Jurkat, Clone E6-1 (cell line): ENCODE data around the gene CENPB. TPM values are rescaled to one million over a fixed set of nuclear protein-coding genes. Genes with fewer than 3 reads are reported as not detected.
"Not testable (repeated sequence)": the region's sequence is repeated elsewhere in the genome, so short reads cannot be mapped to it uniquely, and the experiment has no call there.

Experiments used
- DNase-seq: peaks from one replicate; pipeline ENCODE4 v3.0.0-alpha.2; 2011; ENCODE audit warnings: low read depth, low spot score
- H3K4me3 ChIP-seq: 2 replicates; pipeline ENCODE4 v1.5.1; 2011; ENCODE audit warnings: mild to moderate bottlenecking, low read length, control low read depth, moderate library complexity
- polyA plus RNA-seq: library from polyadenylated mRNA; unstranded; fragments of >200 nt; gene quantifications from one replicate; pipeline ENCODE4 v1.2.1, GENCODE V29; 2012; ENCODE audit warnings: missing spikeins; ENCODE audit not compliant: insufficient read length, insufficient read depth

Gene CENPB
- polyA plus RNA-seq = 64.2 TPM

- DNase-seq = peak; percentile 71
- peak within 1 kb of the TSS; percentile 62 for H3K4me3 ChIP-seq
These were observed at the start of gene CENPB for GRCh38 chr20:3786665-3787323. Gene CENPB, minus strand, starts transcription at chr20:3786740. Its CDS starts 257 bp downstream, at chr20:3786483.

- no peak for DNase-seq
- H3K4me3 ChIP-seq = no peak overlapping the region
These were observed 49.6 kb upstream of the CENPB start for GRCh38 chr20:3836132-3836531.

GRCh38 chr20:3829891-3830290 lies 43.4 kb upstream of the CENPB start:
- not testable (repeated sequence) for H3K4me3 ChIP-seq, DNase-seq

- H3K4me3 ChIP-seq = no peak overlapping the region
- no peak for DNase-seq
These were observed 42.3 kb upstream of the CENPB start for GRCh38 chr20:3828798-3829197.

GRCh38 chr20:3826420-3826819 lies 39.9 kb upstream of the CENPB start:
- no peak for DNase-seq

GRCh38 chr20:3825526-3825925 lies 39.0 kb upstream of the CENPB start:
- H3K4me3 ChIP-seq = no peak overlapping the region
- no peak for DNase-seq

More at GRCh38 chr20:3826420-3826819, 39.9 kb upstream of the CENPB start:
- no peak overlapping the region for H3K4me3 ChIP-seq

GRCh38 chr20:3823881-3824280 lies 37.3 kb upstream of the CENPB start:
- no peak overlapping the region for H3K4me3 ChIP-seq

GRCh38 chr20:3821996-3822395 lies 35.5 kb upstream of the CENPB start:
- DNase-seq = no peak
- H3K4me3 ChIP-seq = no peak overlapping the region

More at GRCh38 chr20:3823881-3824280, 37.3 kb upstream of the CENPB start:
- no peak for DNase-seq

- DNase-seq = no peak
- H3K4me3 ChIP-seq = peak overlapping the region; percentile 83
These were observed 34.6 kb upstream of the CENPB start for GRCh38 chr20:3820901-3821727.

- H3K4me3 ChIP-seq = peak within 1 kb of the TSS; percentile 83
- DNase-seq = peak; percentile 90
These were observed 33.7 kb upstream of the CENPB start, which contains the start of gene AP5S1 for GRCh38 chr20:3820048-3820900. Gene AP5S1, plus strand, starts transcription at chr20:3820547. Its CDS starts 1,571 bp downstream, at chr20:3822118.

- no peak for DNase-seq
- H3K4me3 ChIP-seq = peak overlapping the region; percentile 83
These were observed 33.0 kb upstream of the CENPB start for GRCh38 chr20:3819411-3820047.

GRCh38 chr20:3818155-3819151 lies 31.9 kb upstream of the CENPB start:
- no peak overlapping the region for H3K4me3 ChIP-seq
- DNase-seq = peak; percentile 49

- DNase-seq = peak; percentile 88
- peak overlapping the region; percentile 18 for H3K4me3 ChIP-seq
These were observed 29.3 kb upstream of the CENPB start for GRCh38 chr20:3815703-3816315.

GRCh38 chr20:3814928-3815495 lies 28.5 kb upstream of the CENPB start:
- H3K4me3 ChIP-seq = no peak overlapping the region
- DNase-seq = no peak

- no peak overlapping the region for H3K4me3 ChIP-seq
- DNase-seq = no peak
These were observed 27.5 kb upstream of the CENPB start for GRCh38 chr20:3813848-3814581.
